ENCODE results near the gene LRMDA. TPM values are rescaled to one million over a fixed set of nuclear protein-coding genes. Genes with fewer than 3 reads are reported as not detected.

LRMDA gene
- total and polyA plus RNA-seq, 12 donors: 30.7 to 132 (median 78.1) TPM

DNA sequence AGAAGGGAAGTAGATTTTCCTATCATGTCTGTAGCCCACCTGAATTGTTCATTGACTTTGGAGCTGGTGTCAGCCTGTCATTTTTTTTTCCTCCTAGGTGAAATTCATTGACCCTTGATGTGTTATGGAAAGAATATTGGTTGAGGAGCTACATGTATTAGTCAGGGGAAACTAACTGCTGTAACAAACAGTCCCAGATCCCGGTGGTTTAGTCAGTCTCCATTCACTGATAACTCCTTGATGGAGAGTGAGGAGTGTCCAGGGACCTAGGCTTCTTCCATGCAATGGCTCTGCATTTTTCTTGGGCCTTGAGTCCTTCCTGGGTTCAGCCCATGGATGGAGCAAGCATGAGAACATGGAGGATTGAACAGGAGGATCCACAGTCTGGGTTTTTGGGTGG, 643.2 kb downstream of the LRMDA start:
- H3K36me3 ChIP-seq (replicated peaks in 1 of 2): no peaks in the 10 kb centered on the region
- WGBS, 4 donors: 78 to 100% (median 94%) methylated on average over 1 of the region's 1 CpG
- intact Hi-C loops (cut with DNase I): no loop called here
- no peaks in the 10 kb centered on the region for H3K27me3 ChIP-seq
- peaks cover 0 to 13% of the 10 kb centered on the region in 2 donors for H3K4me1 ChIP-seq (replicated peaks in 1 of 2)
- H3K27ac ChIP-seq: no peak overlapping the region
- H3K9me3 ChIP-seq (replicated peaks in 1 of 3): no peaks in the 10 kb centered on the region
- TF ChIP-seq POLR2A (IDR thresholded peaks at IDR 0.05): no peak
- TF ChIP-seq, protein P1, sequence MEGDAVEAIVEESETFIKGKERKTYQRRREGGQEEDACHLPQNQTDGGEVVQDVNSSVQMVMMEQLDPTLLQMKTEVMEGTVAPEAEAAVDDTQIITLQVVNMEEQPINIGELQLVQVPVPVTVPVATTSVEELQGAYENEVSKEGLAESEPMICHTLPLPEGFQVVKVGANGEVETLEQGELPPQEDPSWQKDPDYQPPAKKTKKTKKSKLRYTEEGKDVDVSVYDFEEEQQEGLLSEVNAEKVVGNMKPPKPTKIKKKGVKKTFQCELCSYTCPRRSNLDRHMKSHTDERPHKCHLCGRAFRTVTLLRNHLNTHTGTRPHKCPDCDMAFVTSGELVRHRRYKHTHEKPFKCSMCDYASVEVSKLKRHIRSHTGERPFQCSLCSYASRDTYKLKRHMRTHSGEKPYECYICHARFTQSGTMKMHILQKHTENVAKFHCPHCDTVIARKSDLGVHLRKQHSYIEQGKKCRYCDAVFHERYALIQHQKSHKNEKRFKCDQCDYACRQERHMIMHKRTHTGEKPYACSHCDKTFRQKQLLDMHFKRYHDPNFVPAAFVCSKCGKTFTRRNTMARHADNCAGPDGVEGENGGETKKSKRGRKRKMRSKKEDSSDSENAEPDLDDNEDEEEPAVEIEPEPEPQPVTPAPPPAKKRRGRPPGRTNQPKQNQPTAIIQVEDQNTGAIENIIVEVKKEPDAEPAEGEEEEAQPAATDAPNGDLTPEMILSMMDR (IDR thresholded peaks at IDR 0.05): no peak
- no peak for DNase-seq
- H3K4me3 ChIP-seq: no peak overlapping the region

DNA sequence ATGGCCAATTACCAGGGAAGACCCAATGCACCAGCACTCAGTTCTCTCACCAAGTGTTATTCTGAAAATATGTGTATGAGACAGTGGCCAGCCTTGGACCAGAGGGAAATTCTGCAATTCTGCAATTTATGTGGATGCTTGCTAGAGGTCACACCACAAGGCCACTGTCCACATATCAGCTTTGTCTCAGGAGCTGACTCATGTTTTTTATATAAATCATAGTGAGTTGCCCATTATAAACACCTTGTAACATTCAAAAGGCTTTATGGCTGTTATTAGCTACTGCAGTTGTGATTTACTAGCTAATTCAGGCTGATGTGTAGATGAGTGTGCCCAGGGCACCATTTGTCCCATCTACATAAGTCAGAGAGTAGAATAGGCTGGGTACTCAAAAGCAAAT, 649.0 kb downstream of the LRMDA start:
- H3K4me3 ChIP-seq: no peak overlapping the region
- intact Hi-C loops (cut with DNase I): no loop called here
- peak overlapping the region in 1 of 5 donors; percentile 27 for H3K27ac ChIP-seq
- peak; percentile 37 to 72 (median 58) for DNase-seq
- no peaks in the 10 kb centered on the region for H3K9me3 ChIP-seq (replicated peaks in 1 of 3)
- H3K27me3 ChIP-seq: no peaks in the 10 kb centered on the region
- H3K4me1 ChIP-seq (replicated peaks in 1 of 2): peaks cover 7 to 27% of the 10 kb centered on the region in 2 donors
- no peaks in the 10 kb centered on the region for H3K36me3 ChIP-seq (replicated peaks in 1 of 2)
- TF ChIP-seq POLR2A (IDR thresholded peaks at IDR 0.05): no peak
- TF ChIP-seq, protein P1 (IDR thresholded peaks at IDR 0.05): no peak

DNA sequence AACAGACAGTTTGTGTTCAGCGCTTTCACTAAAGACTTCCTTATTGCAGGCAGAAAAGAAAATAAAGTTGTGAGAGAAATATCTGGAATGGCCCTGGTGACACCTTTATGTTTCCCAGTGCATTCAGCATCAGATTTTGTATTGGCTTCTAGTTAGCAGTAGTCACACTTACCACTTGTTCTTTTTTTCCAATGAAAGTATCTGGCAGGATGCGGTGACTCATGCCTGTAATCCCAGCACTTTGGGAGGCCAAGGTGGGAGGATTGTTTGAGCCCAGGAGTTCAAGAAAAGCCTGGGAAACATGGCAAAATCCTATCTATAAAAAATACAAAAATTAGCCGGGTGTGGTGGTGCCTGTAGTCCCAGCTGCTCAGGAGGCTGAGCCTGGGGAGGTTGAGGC, 649.6 kb downstream of the LRMDA start:
- no peaks in the 10 kb centered on the region for H3K36me3 ChIP-seq (replicated peaks in 1 of 2)
- TF ChIP-seq, protein P1 (IDR thresholded peaks at IDR 0.05): no peak
- TF ChIP-seq POLR2A (IDR thresholded peaks at IDR 0.05): no peak
- H3K27me3 ChIP-seq: no peaks in the 10 kb centered on the region
- peaks cover 9 to 32% of the 10 kb centered on the region in 2 donors for H3K4me1 ChIP-seq (replicated peaks in 1 of 2)
- no peak for DNase-seq
- intact Hi-C loops (cut with DNase I): no loop called here
- peak overlapping the region in 1 of 5 donors; percentile 27 for H3K27ac ChIP-seq
- H3K9me3 ChIP-seq (replicated peaks in 1 of 3): no peaks in the 10 kb centered on the region
- no peak overlapping the region for H3K4me3 ChIP-seq
- 92 to 100% (median 95%) methylated on average over 3 of the region's 3 CpGs for WGBS, 4 donors

DNA sequence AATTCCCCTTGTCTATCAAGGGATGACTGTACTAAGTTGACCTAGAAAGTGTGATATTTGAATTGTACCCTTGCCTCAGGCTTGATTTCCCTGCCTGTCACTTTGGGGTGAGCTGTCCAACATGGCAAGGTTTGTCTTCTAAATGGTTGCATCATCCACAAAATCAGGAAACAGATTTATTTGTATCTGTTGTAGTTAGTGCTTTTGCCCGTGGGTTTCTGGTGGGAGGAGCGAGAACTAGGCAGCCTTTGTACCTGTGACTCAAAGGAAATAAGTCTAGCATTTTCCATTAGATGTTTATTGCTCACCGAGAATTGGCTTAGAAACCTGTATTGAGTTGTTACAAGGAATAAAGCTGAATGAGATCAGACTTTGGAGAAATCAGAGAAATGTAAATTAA, 650.8 kb downstream of the LRMDA start:
- Histone ChIP-seq H3K27ac (no peak overlapping the region), H3K27me3 (no peaks in the 10 kb centered on the region), H3K4me1 (replicated peaks in 1 of 2) (peaks cover 17 to 39% of the 10 kb centered on the region in 2 donors), H3K9me3 (replicated peaks in 1 of 3) (no peaks in the 10 kb centered on the region), H3K4me3 (no peak overlapping the region), H3K36me3 (replicated peaks in 1 of 2) (no peaks in the 10 kb centered on the region)
- WGBS, 4 donors: 91 to 96% (median 92%) methylated on average over 3 of the region's 3 CpGs
- intact Hi-C loops (cut with DNase I): no loop called here
- no peak for DNase-seq
- no peak for TF ChIP-seq POLR2A (IDR thresholded peaks at IDR 0.05)
- TF ChIP-seq, protein P1 (IDR thresholded peaks at IDR 0.05): no peak

Measured in adrenal gland (tissue), 12 donors.